HG03460 (cell line): ENCODE data around the gene BEST3.

ENCODE experiments used
- ATAC-seq: cut with Tn5 transposase; IDR thresholded peaks from one replicate; pipeline ENCODE4 v1.9.1; 2021; ENCODE audit not compliant: unreplicated experiment

The BEST3 gene

DNA sequence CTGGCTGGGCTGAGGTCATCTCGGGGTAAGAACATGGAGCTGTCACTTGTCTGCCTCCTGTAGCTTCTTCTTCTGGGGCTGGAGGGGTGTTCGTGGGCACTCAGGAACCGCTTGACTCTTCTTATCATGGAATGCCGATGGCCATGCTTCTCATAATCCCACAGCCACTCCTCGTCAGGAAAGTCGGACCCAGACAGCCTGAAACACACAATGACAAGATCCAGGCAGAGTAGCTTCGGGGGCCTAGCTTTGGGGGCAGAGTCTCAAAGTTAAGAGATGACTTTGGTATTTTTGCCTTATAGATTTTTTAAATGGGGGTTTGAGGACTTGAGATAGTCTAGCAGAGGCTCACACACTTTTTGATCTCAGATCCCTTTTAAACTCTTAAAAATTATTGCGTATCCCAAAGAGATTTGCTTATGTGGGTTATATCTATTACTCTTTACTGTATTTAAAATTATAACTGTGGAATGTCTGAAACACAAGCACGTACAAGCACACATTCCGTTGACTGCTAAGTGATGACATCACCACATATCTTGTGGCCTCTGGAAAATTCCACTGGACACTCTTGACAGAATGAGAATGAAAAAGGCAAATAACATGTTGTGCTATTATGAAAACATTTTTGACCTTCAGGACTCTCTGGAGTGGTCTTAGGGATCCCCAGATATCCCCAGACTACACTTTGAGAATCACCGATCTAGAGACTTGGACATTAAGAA, 43.3 kb downstream of the BEST3 start:
- no peak for ATAC-seq

DNA sequence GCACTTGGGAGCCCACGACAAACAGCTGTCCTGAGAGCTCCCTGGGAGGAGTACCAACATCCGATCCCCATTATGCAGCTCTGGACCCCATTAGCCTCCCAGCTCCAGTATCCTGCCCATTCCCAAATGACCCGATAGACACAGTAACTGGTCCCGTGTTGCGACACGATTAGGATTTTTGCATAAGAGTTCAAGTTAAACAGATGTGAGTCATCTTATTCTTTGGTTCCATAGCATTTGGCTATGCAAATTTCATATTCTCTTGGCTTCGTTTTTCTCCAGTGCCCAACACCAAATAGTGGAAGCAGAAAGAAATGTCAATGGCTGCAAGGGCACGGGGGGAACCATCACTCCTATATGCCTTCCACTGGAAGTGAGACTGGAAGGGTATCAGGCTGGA, 45.4 kb downstream of the BEST3 start:
- no peak for ATAC-seq

- ATAC-seq, result no peak
Measured at GRCh38 chr12:69651922-69652321, 47.2 kb downstream of the BEST3 start.

GRCh38 chr12:69649529-69649928, 49.6 kb downstream of the BEST3 start:
- no peak for ATAC-seq

GRCh38 chr12:69648476-69648875, 50.6 kb downstream of the BEST3 start:
- no peak for ATAC-seq

DNA sequence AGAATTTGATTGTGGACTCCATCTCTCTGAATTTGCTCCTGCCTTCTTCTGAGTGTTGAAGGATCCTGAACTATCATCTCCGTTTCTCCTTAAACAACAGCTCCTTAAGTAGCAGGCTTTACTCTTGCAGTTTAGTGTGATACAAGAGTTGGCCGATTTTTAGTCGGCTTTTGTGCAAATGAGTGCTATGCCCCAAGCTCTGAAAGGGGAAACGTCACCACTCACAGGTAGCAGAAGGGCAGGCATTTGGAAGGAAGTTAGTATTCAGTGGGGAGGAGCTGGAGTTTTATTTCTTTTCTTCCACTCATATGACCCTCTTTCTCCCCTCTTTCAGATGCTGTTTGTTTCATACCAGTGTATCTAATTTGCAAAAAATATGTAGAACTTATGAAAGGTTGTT, 51.9 kb downstream of the BEST3 start:
- no peak for ATAC-seq

- no peak for ATAC-seq
Measured at GRCh38 chr12:69645031-69645430, 54.1 kb downstream of the BEST3 start.

DNA sequence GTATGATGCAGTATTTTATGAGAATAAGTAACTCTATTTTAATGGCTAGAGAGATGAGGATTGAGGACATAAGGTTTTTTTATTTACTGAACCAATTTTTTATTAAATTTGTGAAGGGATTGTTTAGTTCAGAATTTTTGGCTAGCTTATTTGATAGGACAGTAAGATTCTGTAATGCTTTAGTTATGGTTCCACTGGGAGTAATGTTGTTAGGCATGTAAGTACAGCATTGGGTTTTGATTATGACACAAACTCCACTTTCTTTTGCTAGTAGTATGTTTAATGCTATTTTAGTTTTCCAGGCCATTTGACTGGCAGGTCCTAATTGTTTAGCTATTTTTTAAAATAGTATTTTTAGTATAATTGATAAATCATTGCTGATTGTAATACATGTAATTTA, 54.6 kb downstream of the BEST3 start:
- ATAC-seq, result no peak

- no peak for ATAC-seq
Measured at GRCh38 chr12:69642531-69642930, 56.6 kb downstream of the BEST3 start.

- no peak for ATAC-seq
Measured at GRCh38 chr12:69641546-69641945, 57.6 kb downstream of the BEST3 start.

GRCh38 chr12:69639400-69640016, 59.6 kb downstream of the BEST3 start:
- ATAC-seq, result peak; percentile 88

DNA sequence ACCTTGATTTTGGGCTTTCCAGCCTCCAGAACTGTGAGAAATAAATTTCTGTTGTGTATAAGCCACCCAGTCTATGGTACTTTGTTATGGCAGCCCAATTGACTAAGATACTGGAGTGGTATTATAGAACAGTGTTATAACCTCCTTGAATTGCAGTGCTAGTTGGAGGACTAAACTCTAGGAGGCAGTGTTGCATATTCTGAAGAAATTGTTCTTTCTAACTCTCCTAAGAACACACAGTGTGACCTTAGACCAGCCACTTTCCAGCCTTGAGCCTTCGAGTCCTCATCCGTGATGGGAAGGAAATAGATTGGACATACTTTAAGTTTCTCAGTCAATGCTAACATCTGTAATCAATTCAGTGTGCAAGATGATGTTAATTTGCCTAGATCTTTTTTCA, 66.0 kb downstream of the BEST3 start:
- ATAC-seq, result no peak

DNA sequence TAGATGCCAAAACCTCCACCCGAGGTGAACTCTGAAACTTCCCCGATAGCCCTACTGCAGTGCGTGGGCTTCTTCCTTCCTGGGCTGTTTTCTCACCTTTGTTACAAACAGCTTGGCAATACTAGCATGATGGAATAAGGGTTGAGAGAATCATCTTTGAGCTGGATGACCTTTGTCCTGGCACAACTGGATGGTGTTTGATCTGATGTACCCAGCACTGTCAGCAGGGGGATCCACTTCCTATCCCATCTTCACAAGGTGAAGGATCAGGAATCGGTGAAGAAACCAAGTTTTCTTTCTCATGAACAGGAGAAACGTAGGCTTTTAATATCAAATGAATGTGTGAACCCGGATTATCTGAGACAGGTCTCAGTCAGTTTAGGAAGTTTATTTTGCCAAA, 68.9 kb downstream of the BEST3 start:
- ATAC-seq, result no peak

- ATAC-seq, result no peak
Measured at GRCh38 chr12:69627501-69627900, 71.6 kb downstream of the BEST3 start.

GRCh38 chr12:69623970-69624369, 75.1 kb downstream of the BEST3 start:
- ATAC-seq, result no peak

DNA sequence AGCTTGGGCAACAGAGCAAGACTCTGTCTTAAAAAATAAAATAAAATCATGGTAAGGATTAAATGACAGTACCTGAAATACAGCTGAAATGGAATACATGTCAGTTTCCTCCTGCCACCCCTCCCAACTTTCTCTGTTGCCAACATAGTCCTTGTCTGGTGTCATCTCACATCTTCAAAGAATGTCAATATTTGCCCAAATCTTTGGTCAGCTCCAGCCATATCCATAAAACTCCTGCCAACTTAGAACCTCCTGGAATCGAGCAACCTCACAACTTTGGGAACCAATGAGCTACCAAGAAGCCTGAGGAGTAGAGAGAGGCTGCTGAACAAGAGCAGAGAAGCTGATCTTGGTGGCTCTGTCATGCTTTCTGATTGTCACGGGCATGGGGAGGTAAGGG, 77.6 kb downstream of the BEST3 start:
- ATAC-seq, result no peak

- ATAC-seq, result no peak
Measured at GRCh38 chr12:69620921-69621320, 78.2 kb downstream of the BEST3 start.

- ATAC-seq, result no peak
Measured at GRCh38 chr12:69620077-69620476, 79.0 kb downstream of the BEST3 start.

DNA sequence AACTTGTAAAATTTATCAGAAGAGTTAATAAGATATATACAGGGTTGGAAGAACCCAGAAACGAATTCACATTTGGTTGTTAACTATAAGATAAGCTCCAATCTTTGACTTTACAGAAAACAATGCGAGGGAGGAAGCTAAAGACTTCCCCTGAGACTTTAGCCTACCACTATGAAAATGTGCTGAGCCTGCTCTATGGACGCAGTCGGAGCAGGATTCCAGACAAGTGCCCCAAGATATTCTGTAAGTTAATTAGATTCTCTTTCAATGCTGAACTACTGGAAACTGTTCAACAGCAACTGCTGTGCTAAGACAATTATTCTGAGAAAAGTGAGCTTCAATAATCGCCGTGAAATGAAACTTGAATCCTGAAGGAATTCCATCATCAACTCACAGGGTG, 80.1 kb downstream of the BEST3 start:
- no peak for ATAC-seq

DNA sequence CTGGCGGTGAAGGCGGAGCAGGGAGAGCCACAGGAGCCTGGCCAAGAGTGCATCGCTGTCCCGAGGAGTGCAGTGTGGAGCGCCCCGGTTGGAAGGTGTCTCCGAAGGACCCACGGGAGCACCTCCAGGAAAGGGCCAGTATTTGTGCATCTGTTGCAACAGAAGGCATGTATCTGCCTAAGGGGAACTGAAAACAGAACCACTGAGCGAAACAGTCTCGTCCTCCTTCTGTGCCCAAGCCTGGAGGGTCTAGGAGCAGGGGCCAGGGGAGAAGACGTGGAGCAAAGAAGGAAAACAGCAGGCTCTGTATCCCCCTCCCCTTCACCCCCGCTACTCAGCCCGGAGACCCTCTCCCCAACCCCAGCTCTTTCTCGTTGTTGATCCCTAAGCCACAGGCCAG, 83.1 kb downstream of the BEST3 start:
- no peak for ATAC-seq

GRCh38 chr12:69613351-69613750, 85.8 kb downstream of the BEST3 start:
- ATAC-seq, result no peak

GRCh38 chr12:69610729-69611128, 88.4 kb downstream of the BEST3 start, which contains the start of gene LRRC10:
Gene LRRC10 (minus strand): TSS chr12:69610907. CDS start chr12:69610838, 69 bp downstream.
- no peak for ATAC-seq

GRCh38 chr12:69610126-69610525, 89.0 kb downstream of the BEST3 start:
- ATAC-seq, result no peak
